ENCODE data around the gene USP17L28. TPM values are rescaled to one million over a fixed set of nuclear protein-coding genes. Genes with fewer than 3 reads are reported as not detected.
"Not testable (repeated sequence)": the region's sequence is repeated elsewhere in the genome, so short reads cannot be mapped to it uniquely, and the experiment has no call there.

Gene USP17L28, protein sequence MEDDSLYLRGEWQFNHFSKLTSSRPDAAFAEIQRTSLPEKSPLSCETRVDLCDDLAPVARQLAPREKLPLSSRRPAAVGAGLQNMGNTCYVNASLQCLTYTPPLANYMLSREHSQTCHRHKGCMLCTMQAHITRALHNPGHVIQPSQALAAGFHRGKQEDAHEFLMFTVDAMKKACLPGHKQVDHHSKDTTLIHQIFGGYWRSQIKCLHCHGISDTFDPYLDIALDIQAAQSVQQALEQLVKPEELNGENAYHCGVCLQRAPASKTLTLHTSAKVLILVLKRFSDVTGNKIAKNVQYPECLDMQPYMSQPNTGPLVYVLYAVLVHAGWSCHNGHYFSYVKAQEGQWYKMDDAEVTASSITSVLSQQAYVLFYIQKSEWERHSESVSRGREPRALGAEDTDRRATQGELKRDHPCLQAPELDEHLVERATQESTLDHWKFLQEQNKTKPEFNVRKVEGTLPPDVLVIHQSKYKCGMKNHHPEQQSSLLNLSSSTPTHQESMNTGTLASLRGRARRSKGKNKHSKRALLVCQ
- not detected for total RNA-seq

DNA sequence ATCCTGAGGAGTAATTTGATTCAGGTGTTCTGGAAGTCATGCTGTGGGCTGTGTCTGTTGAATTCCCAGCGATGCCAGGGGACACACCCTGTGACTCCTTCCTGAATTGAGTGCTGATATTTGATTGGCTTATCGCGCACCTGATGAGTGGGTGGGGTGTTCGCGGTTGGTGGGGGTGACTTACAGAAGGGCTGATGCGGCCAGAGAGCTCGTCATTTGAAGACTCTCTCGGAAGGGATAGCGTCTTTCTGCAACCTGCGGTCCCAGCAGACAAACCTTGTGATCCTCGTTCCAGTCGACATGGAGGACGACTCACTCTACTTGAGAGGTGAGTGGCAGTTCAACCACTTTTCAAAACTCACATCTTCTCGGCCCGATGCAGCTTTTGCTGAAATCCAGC is at the start of gene USP17L28:
USP17L28 (plus strand) TSS at position 301 of the 400 bp plus-strand sequence; CDS start at position 301, 0 bp downstream.
- not testable (repeated sequence) for H3K27me3 ChIP-seq, H3K4me1 ChIP-seq, H3K4me3 ChIP-seq, H3K27ac ChIP-seq, ATAC-seq, H3K36me3 ChIP-seq, H3K9me3 ChIP-seq
- no CpG with 5 or more reads among the region's 15 CpGs for WGBS, 2 donors (ENCODE audit: low coverage in 1 of 2)

DNA sequence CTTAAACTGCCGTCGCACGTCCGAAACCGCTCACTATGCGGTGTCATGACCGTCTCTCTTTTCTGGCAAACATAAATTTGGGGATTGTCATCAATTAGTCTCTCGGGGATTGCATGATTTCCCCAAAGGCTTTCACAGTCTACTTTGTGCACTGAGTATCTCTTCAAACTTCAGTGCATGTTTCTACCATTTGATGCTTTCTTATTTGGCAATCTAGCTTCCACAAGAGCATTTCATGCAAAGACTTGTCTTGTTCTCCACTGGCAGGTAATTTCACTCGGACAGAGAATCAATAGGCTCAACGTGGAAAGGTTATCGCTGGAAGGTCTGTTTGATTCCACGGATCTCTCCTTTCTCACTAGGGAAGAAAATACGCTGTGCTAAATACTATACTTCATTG is 24.5 kb upstream of the USP17L28 start:
- ATAC-seq, H3K36me3 ChIP-seq, H3K9me3 ChIP-seq, H3K4me1 ChIP-seq, H3K27me3 ChIP-seq, H3K4me3 ChIP-seq, H3K27ac ChIP-seq: not testable (repeated sequence)
- 92 to 95% methylated on average over 4 of the region's 13 CpGs for WGBS, 2 donors (ENCODE audit: low coverage in 1 of 2)

DNA sequence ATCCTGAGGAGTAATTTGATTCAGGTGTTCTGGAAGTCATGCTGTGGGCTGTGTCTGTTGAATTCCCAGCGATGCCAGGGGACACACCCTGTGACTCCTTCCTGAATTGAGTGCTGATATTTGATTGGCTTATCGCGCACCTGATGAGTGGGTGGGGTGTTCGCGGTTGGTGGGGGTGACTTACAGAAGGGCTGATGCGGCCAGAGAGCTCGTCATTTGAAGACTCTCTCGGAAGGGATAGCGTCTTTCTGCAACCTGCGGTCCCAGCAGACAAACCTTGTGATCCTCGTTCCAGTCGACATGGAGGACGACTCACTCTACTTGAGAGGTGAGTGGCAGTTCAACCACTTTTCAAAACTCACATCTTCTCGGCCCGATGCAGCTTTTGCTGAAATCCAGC is 23.8 kb upstream of the USP17L28 start, which contains the start of gene USP17L24:
USP17L24 (plus strand) TSS at position 301 of the 400 bp plus-strand sequence; CDS start at position 301, 0 bp downstream.
- not testable (repeated sequence) for H3K4me1 ChIP-seq, H3K9me3 ChIP-seq, H3K36me3 ChIP-seq, H3K27me3 ChIP-seq, H3K27ac ChIP-seq, H3K4me3 ChIP-seq, ATAC-seq
- no CpG with 5 or more reads among the region's 15 CpGs for WGBS, 2 donors (ENCODE audit: low coverage in 1 of 2)

DNA sequence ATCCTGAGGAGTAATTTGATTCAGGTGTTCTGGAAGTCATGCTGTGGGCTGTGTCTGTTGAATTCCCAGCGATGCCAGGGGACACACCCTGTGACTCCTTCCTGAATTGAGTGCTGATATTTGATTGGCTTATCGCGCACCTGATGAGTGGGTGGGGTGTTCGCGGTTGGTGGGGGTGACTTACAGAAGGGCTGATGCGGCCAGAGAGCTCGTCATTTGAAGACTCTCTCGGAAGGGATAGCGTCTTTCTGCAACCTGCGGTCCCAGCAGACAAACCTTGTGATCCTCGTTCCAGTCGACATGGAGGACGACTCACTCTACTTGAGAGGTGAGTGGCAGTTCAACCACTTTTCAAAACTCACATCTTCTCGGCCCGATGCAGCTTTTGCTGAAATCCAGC is 19.1 kb upstream of the USP17L28 start, which contains the start of gene USP17L25:
USP17L25 (plus strand) TSS at position 301 of the 400 bp plus-strand sequence; CDS start at position 301, 0 bp downstream.
- ATAC-seq, H3K4me3 ChIP-seq, H3K36me3 ChIP-seq, H3K4me1 ChIP-seq, H3K27ac ChIP-seq, H3K27me3 ChIP-seq, H3K9me3 ChIP-seq: not testable (repeated sequence)
- no CpG with 5 or more reads among the region's 15 CpGs for WGBS, 2 donors (ENCODE audit: low coverage in 1 of 2)

DNA sequence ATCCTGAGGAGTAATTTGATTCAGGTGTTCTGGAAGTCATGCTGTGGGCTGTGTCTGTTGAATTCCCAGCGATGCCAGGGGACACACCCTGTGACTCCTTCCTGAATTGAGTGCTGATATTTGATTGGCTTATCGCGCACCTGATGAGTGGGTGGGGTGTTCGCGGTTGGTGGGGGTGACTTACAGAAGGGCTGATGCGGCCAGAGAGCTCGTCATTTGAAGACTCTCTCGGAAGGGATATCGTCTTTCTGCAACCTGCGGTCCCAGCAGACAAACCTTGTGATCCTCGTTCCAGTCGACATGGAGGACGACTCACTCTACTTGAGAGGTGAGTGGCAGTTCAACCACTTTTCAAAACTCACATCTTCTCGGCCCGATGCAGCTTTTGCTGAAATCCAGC is 14.3 kb upstream of the USP17L28 start, which contains the start of gene USP17L26:
USP17L26 (plus strand) TSS at position 301 of the 400 bp plus-strand sequence; CDS start at position 301, 0 bp downstream.
- no CpG with 5 or more reads among the region's 15 CpGs for WGBS, 2 donors (ENCODE audit: low coverage in 1 of 2)
- H3K36me3 ChIP-seq, H3K9me3 ChIP-seq: not testable (repeated sequence)

DNA sequence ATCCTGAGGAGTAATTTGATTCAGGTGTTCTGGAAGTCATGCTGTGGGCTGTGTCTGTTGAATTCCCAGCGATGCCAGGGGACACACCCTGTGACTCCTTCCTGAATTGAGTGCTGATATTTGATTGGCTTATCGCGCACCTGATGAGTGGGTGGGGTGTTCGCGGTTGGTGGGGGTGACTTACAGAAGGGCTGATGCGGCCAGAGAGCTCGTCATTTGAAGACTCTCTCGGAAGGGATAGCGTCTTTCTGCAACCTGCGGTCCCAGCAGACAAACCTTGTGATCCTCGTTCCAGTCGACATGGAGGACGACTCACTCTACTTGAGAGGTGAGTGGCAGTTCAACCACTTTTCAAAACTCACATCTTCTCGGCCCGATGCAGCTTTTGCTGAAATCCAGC is 9.6 kb upstream of the USP17L28 start, which contains the start of gene USP17L5:
USP17L5 (plus strand) TSS at position 301 of the 400 bp plus-strand sequence; CDS start at position 301, 0 bp downstream.
- H3K27ac ChIP-seq, result not testable (repeated sequence)
- WGBS, 2 donors (ENCODE audit: low coverage in 1 of 2), result no CpG with 5 or more reads among the region's 15 CpGs

More for the DNA sequence above, 14.3 kb upstream of the USP17L28 start, which contains the start of gene USP17L26:
- not testable (repeated sequence) for ATAC-seq, H3K4me1 ChIP-seq, H3K27me3 ChIP-seq, H3K27ac ChIP-seq, H3K4me3 ChIP-seq

DNA sequence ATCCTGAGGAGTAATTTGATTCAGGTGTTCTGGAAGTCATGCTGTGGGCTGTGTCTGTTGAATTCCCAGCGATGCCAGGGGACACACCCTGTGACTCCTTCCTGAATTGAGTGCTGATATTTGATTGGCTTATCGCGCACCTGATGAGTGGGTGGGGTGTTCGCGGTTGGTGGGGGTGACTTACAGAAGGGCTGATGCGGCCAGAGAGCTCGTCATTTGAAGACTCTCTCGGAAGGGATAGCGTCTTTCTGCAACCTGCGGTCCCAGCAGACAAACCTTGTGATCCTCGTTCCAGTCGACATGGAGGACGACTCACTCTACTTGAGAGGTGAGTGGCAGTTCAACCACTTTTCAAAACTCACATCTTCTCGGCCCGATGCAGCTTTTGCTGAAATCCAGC is 4.8 kb upstream of the USP17L28 start, which contains the start of gene USP17L27:
USP17L27 (plus strand) TSS at position 301 of the 400 bp plus-strand sequence; CDS start at position 301, 0 bp downstream.
- H3K36me3 ChIP-seq, H3K9me3 ChIP-seq, ATAC-seq, H3K4me3 ChIP-seq, H3K4me1 ChIP-seq, H3K27ac ChIP-seq, H3K27me3 ChIP-seq: not testable (repeated sequence)
- WGBS, 2 donors (ENCODE audit: low coverage in 1 of 2), result no CpG with 5 or more reads among the region's 15 CpGs

More for the DNA sequence above, 9.6 kb upstream of the USP17L28 start, which contains the start of gene USP17L5:
- H3K4me3 ChIP-seq, H3K27me3 ChIP-seq, H3K36me3 ChIP-seq, H3K4me1 ChIP-seq, ATAC-seq, H3K9me3 ChIP-seq: not testable (repeated sequence)

DNA sequence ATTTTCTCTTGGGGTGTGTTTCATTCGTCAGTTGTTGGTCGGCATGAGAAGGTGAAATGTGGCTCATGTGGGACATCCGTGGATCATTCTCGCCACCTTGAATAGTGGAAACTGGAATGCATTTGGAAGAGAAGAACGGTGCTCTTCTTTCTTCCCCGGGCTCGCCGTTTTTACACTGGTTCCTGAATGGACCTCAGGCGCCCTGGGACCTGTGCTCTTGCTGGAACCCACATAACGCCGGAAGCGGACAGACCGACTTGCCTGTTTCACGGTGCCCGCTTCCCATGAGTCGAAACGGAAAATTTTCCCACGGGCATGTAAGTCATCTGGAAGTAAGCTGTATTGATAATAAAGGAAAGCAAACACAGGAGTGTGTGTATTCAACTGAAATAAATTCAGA is 2.2 kb downstream of the USP17L28 start:
- not testable (repeated sequence) for H3K9me3 ChIP-seq, H3K36me3 ChIP-seq, H3K27me3 ChIP-seq, H3K4me3 ChIP-seq, H3K27ac ChIP-seq, H3K4me1 ChIP-seq, ATAC-seq
- no CpG with 5 or more reads among the region's 18 CpGs for WGBS, 2 donors (ENCODE audit: low coverage in 1 of 2)

DNA sequence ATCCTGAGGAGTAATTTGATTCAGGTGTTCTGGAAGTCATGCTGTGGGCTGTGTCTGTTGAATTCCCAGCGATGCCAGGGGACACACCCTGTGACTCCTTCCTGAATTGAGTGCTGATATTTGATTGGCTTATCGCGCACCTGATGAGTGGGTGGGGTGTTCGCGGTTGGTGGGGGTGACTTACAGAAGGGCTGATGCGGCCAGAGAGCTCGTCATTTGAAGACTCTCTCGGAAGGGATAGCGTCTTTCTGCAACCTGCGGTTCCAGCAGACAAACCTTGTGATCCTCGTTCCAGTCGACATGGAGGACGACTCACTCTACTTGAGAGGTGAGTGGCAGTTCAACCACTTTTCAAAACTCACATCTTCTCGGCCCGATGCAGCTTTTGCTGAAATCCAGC is 4.6 kb downstream of the USP17L28 start, which contains the start of gene USP17L29:
USP17L29 (plus strand) TSS at position 301 of the 400 bp plus-strand sequence; CDS start at position 301, 0 bp downstream.
- WGBS, 2 donors (ENCODE audit: low coverage in 1 of 2), result no CpG with 5 or more reads among the region's 15 CpGs
- ATAC-seq, H3K36me3 ChIP-seq, H3K27ac ChIP-seq, H3K9me3 ChIP-seq, H3K27me3 ChIP-seq, H3K4me3 ChIP-seq, H3K4me1 ChIP-seq: not testable (repeated sequence)

DNA sequence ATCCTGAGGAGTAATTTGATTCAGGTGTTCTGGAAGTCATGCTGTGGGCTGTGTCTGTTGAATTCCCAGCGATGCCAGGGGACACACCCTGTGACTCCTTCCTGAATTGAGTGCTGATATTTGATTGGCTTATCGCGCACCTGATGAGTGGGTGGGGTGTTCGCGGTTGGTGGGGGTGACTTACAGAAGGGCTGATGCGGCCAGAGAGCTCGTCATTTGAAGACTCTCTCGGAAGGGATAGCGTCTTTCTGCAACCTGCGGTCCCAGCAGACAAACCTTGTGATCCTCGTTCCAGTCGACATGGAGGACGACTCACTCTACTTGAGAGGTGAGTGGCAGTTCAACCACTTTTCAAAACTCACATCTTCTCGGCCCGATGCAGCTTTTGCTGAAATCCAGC is 14.1 kb downstream of the USP17L28 start, which contains the start of gene USP17L30:
USP17L30 (plus strand) TSS at position 301 of the 400 bp plus-strand sequence; CDS start at position 301, 0 bp downstream.
- not testable (repeated sequence) for H3K27me3 ChIP-seq, H3K4me3 ChIP-seq, H3K4me1 ChIP-seq, H3K36me3 ChIP-seq, H3K9me3 ChIP-seq, H3K27ac ChIP-seq, ATAC-seq
- no CpG with 5 or more reads among the region's 15 CpGs for WGBS, 2 donors (ENCODE audit: low coverage in 1 of 2)

DNA sequence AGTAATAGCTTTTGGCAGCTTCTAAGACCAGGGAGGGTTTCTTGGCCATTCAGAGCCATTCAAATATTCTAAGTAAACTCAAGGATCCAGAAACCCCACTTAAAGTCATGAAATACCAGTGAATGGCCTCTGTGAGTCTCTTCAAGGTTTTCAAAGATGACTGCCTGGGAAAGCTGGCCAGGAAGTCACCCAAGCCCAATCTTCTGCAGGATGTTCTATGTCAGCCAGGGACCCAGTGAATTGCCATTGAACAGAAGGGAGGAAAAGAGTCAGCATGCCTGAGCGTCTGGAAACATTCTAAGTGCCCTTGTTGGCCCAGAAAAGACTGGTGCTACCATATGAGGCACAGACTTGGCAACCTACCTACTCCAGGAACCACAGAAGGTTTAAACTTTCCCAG is 31.2 kb downstream of the USP17L28 start:
- H3K27ac ChIP-seq, ATAC-seq, H3K4me1 ChIP-seq, H3K9me3 ChIP-seq, H3K27me3 ChIP-seq, H3K36me3 ChIP-seq, H3K4me3 ChIP-seq: not testable (repeated sequence)
- 67% methylated on average over 1 of the region's 1 CpG; no CpG with 5 or more reads in 1 of the 2 donors for WGBS, 2 donors (ENCODE audit: low coverage in 1 of 2)

Measured in gastroesophageal sphincter (tissue), 4 donors.